HG02884 (cell line): ENCODE data around the gene SKIDA1.
"Not testable (repeated sequence)": the region's sequence is repeated elsewhere in the genome, so short reads cannot be mapped to it uniquely, and the experiment has no call there.

Experiments used
- ATAC-seq: cut with Tn5 transposase; IDR thresholded peaks from one replicate; pipeline ENCODE4 v1.9.1; 2021; ENCODE audit warnings: mild to moderate bottlenecking, moderate library complexity; ENCODE audit not compliant: unreplicated experiment

Gene SKIDA1

DNA sequence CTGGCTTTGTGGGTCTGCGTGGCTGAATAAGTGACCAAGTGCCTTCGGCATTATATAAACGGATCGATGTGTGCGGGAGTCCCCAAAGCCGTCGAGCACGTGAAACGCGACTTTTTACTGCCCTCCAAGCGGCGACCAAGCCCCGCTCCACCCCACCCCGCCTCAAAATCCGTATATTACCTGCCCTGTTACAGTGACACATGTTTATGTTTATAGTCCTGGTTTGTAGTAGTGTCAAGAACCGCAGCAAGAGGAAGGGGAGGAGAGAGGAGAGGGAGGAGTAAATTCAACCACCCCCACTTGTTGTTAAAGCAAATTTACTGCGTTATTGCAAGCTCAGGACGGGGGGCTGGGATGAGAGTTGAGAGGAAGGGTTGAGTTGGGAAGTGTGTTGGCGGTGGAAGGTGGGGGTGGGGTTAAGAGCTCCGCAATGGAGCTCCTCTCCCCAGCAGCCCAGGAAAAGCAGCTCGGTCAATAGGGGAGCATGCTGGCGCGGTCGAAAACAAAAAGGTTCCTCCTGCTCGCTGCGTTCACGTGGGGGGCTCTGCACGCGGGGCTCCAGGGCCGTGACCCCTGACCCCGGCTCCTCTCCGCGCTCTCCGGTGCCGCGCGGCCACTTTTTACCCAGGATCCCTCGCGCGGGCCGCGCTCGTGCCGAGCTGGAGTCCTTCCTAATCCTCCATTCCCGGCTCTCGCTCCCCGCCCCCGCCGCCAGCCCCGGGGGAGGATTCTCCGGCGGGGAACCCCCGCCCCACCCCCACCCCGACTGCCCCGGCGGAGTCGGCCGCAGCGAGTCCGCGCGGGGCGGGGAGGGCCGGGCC lies at the start of gene SKIDA1:
Gene SKIDA1 (minus strand): TSS at position 316 of the 821 bp plus-strand sequence. CDS start 7,860 bp downstream, outside the sequence.
- peak; percentile 39 for ATAC-seq

DNA sequence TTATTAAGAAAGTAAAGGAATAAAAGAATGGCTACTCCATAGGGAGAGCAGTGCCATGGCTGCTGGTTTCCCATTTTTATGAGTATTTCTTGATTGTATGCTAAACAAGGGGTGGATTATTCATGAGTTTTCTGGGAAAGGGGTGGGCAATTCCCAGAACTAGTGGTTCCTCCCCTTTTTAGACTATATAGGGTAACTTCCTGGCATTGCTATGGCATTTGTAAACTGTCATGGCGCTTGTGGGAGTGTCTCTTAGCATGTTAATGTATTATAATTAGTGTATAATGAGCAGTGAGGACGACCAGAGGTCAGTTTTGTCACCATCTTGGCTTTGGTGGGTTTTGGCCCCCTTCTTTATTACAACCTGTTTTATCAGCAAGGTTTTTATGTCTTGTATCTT lies 49.0 kb upstream of the SKIDA1 start:
- ATAC-seq, result not testable (repeated sequence)

GRCh38 chr10:21572578-21572977 lies 47.1 kb upstream of the SKIDA1 start:
- no peak for ATAC-seq

DNA sequence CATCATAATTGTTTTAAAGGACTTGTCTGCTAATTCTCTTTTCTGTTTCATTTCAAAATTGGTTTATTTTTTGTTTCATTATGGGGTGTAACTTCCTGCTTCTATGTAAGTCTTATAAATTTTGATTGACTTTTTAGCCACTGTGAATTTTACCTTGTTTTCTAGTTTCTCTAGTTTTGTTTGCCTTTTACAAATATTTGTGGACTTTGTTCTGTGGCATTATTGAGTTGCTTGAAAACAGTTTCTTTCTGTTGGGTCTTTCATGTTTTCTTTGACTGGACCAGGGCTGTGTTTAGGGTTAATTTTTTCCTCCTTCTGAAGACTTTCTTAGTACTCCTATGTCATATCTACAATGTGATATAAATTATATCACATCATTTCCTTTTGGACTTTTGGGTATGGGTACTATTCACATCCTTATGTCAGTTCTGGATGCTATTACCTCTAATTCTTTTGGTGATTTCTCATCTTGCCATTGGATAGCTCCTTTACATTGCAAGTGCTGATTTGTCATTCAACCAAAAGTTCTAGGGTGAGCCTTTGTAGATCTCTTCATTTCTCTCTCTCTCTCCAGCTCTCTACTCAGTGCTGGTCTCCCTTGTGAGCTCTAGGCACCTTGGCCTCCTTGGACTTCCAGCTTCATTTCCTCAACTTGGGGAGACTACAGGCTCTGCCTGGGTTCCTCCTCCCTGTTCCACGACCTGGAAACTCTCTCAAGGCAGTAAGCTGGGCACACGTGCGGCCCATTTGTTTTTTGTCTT lies 45.5 kb upstream of the SKIDA1 start:
- no peak for ATAC-seq

DNA sequence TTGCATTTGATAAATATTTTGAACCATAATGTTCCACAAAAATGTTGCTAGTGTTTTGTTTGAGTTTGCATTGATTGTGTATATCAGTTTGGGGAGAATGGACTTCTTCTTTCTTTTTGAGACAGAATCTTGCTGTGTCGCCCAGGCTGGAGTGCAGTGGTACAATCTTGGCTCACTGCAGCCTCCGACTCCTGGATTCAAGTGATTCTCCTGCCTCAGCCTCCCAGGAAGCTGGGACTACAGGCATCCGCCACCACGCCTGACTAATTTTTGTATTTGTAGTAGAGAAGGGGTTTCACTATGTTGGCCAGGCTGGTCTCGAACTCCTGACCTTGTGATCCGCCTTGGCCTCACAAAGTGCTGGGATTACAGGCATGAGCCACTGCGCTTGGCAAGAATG lies 33.5 kb upstream of the SKIDA1 start:
- ATAC-seq, result not testable (repeated sequence)

DNA sequence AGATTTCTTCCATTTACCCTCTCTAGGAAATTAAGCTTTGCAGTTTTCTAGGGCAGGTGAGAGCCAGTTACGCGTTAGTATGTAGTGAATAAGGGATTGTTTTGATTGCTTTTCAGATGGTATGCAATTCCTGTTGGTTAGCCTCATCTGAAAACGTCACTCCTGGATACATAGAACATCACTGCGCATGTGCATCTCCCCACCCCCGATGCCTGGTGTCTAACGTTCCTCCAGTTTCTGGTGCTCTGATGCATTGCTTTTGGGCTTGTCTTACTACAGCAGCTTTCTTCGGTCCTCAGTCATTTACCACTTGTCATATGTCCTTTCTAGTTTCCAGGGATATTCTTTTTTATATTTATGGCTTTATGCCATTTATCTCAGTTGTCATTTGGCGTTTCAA lies 31.0 kb upstream of the SKIDA1 start:
- ATAC-seq, result no peak

GRCh38 chr10:21552638-21553037 lies 27.2 kb upstream of the SKIDA1 start:
- ATAC-seq, result no peak

DNA sequence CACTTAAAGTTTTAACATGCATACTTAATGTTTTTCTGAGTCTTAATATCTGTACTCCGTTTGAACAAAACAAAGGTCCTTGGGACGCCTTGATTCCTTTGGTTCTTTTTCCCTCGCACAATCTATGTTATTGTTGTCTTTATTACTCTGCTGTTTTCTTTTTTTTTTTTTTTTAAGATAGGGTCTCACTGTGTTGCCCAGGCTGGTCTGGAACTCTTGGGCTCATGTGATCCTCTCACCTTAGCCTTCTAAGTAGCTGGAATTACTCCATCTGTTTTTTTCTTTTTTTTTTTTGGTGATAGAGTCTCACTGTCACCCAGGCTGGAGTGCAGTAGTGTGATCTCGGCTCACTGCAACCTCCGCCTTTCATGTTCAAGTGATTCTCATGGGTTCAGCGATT lies 21.8 kb upstream of the SKIDA1 start:
- no peak for ATAC-seq

GRCh38 chr10:21540701-21541100 lies 15.2 kb upstream of the SKIDA1 start:
- not testable (repeated sequence) for ATAC-seq

GRCh38 chr10:21536874-21537273 lies 11.4 kb upstream of the SKIDA1 start:
- ATAC-seq, result no peak

GRCh38 chr10:21535976-21536375 lies 10.5 kb upstream of the SKIDA1 start:
- not testable (repeated sequence) for ATAC-seq

- ATAC-seq, result no peak
These were observed 10.0 kb upstream of the SKIDA1 start for GRCh38 chr10:21535494-21535965.

DNA sequence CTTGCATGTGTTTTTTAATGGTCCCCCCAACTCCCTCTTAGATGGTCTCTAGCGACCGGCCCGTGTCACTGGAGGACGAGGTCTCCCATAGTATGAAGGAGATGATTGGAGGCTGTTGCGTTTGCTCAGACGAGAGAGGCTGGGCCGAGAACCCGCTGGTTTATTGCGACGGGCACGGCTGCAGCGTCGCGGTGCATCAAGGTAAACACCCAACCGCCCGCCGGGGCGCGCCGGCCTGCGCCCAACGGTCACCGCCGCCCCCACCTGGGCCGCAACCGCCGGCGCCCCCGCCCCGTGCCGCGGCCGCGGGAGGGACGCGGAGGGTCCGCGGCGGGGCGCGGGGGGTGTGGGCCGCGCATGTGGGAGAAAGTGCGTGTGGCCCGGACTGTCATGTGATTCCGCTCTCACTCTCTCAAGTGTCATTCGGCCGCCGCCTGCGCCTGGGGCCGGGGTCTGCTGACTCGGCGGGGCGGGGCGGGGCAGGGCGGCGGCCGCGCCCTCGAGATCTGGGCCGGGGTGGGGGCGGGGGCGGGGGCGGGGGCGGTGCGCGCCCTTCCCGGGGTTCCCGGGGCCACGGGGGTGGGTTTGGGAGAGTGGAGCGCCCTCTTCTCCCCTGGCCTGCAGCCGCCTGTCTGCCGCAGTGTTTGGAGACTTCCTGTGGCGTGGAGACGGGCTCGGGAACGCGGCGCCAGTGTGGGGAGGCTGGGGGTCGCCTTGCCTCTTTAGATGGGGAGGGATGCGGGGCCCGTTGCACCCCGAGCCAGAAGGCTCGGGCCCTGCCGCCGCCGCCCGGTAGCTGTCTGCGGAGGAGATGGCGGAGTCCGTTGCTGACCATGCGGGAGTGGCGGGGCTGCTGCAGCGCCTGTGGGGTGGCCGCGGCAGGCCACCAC lies 9.4 kb upstream of the SKIDA1 start:
- ATAC-seq, result peak; percentile 19

- ATAC-seq, result no peak
These were observed 8.8 kb upstream of the SKIDA1 start for GRCh38 chr10:21534280-21534586.

- peak; percentile 76 for ATAC-seq
These were observed 8.2 kb upstream of the SKIDA1 start, which contains the start of gene MLLT10 for GRCh38 chr10:21533467-21534279. TSS of gene MLLT10 (plus strand) at chr10:21534232. CDS start at chr10:21534645, 413 bp downstream.

- no peak for ATAC-seq
These were observed 7.4 kb upstream of the SKIDA1 start for GRCh38 chr10:21532694-21533466.

GRCh38 chr10:21531164-21531563 lies 5.7 kb upstream of the SKIDA1 start:
- ATAC-seq, result no peak

GRCh38 chr10:21530641-21531040 lies 5.2 kb upstream of the SKIDA1 start:
- no peak for ATAC-seq

DNA sequence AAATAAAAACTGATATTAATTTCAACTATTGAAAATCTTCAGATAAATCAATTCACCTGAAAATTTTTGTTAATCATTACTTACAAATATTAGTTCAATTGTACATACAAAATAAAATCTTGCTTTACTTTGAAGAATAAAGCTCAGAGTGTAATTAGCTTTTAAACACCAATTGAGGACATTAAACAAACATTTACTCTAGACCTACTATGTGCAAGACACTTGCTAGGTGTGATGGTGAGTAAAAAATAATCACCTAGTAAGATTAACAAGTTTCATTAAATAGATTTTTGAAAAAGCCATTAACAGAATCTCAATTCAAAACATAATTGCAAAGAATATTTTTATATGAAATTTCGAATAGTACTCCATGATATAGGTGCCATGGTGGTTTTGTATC lies 4.7 kb upstream of the SKIDA1 start:
- ATAC-seq, result no peak
